HCT116 (cell line): ENCODE results near the gene FXYD6.

Source experiments
- CEBPB ChIP-seq: IDR thresholded peaks from 2 replicates; pipeline ENCODE4 v1.6.1; 2012; ENCODE audit warnings: low read depth
- CTCF ChIP-seq, 3 experiments: fragments of 200-600 bp in 1 of 3; sonication (generic) in 1 of 3; IDR thresholded peaks in 2 of 3; conservative IDR thresholded peaks in 1 of 3; 2 replicates each; pipeline ENCODE4 v1.5.1; 2012 to 2017; ENCODE audit warnings: low read depth in 2 of 3, low read length in 2 of 3, antibody characterized with exemption in 1 of 3, borderline replicate concordance in 1 of 3, control low read depth in 1 of 3, mild to moderate bottlenecking in 1 of 3, mixed read lengths in 1 of 3, mixed run types in 1 of 3, moderate library complexity in 1 of 3; ENCODE audit not compliant: insufficient read depth in 1 of 3
- ELF1 ChIP-seq: IDR thresholded peaks from 2 replicates; pipeline ENCODE4 v1.6.1; 2012; ENCODE audit warnings: low read depth, borderline replicate concordance
- EZH2phosphoT487 ChIP-seq: fragments of 200-600 bp; IDR thresholded peaks from 2 replicates; pipeline ENCODE4 v1.6.1; 2018; ENCODE audit warnings: antibody characterized with exemption, borderline replicate concordance
- POLR2A ChIP-seq: IDR thresholded peaks from 2 replicates; pipeline ENCODE4 v1.7.0; 2011; ENCODE audit warnings: borderline replicate concordance; ENCODE audit not compliant: insufficient read depth, insufficient read length; ENCODE audit errors: extremely low read depth
- POLR2AphosphoS5 ChIP-seq: IDR thresholded peaks from 2 replicates; pipeline ENCODE4 v1.6.1; 2011; ENCODE audit warnings: mild to moderate bottlenecking, low read depth, low read length, moderate library complexity
- YY1 ChIP-seq: IDR thresholded peaks from 2 replicates; pipeline ENCODE4 v1.6.1; 2011; ENCODE audit warnings: low read length, low read depth, moderate library complexity, mild to moderate bottlenecking; ENCODE audit not compliant: insufficient replicate concordance; ENCODE audit errors: extremely low read depth
- ZFX ChIP-seq: fragments of 450-650 bp; IDR thresholded peaks from 2 replicates; pipeline ENCODE4 v1.6.1; 2017
- ZNF274 ChIP-seq: fragments of 200-500 bp; sonication (Bioruptor generic); IDR thresholded peaks from 2 replicates; pipeline ENCODE4 v1.6.1; 2014; ENCODE audit warnings: mild to moderate bottlenecking, low read depth, low read length, inconsistent platforms
- TF ChIP-seq, protein P1 (sequence below): IDR thresholded peaks from 2 replicates; pipeline ENCODE4 v1.6.1; 2011; ENCODE audit warnings: mild to moderate bottlenecking, low read length, moderate library complexity; ENCODE audit not compliant: insufficient replicate concordance; ENCODE audit errors: extremely low read depth
- TF ChIP-seq, protein P2 (sequence below): IDR thresholded peaks from 2 replicates; pipeline ENCODE4 v1.6.1; 2012; ENCODE audit warnings: low read depth

- TF ChIP-seq YY1 (no peak), CTCF (IDR thresholded peaks at IDR 0.05 in 2 of 3, conservative IDR thresholded peaks at IDR 0.05 in 1 of 3; ENCODE audit: borderline replicate concordance in 1 of 3, insufficient read depth in 1 of 3, low read depth in 2 of 3, low read length in 2 of 3) (no peak), CEBPB (no peak), EZH2phosphoT487 (no peak), POLR2A (no peak), POLR2AphosphoS5 (no peak), ZNF274 (no peak), ELF1 (no peak), ZFX (no peak)
- TF ChIP-seq, protein P1, sequence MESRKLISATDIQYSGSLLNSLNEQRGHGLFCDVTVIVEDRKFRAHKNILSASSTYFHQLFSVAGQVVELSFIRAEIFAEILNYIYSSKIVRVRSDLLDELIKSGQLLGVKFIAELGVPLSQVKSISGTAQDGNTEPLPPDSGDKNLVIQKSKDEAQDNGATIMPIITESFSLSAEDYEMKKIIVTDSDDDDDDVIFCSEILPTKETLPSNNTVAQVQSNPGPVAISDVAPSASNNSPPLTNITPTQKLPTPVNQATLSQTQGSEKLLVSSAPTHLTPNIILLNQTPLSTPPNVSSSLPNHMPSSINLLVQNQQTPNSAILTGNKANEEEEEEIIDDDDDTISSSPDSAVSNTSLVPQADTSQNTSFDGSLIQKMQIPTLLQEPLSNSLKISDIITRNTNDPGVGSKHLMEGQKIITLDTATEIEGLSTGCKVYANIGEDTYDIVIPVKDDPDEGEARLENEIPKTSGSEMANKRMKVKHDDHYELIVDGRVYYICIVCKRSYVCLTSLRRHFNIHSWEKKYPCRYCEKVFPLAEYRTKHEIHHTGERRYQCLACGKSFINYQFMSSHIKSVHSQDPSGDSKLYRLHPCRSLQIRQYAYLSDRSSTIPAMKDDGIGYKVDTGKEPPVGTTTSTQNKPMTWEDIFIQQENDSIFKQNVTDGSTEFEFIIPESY: no peak
- TF ChIP-seq, protein P2, sequence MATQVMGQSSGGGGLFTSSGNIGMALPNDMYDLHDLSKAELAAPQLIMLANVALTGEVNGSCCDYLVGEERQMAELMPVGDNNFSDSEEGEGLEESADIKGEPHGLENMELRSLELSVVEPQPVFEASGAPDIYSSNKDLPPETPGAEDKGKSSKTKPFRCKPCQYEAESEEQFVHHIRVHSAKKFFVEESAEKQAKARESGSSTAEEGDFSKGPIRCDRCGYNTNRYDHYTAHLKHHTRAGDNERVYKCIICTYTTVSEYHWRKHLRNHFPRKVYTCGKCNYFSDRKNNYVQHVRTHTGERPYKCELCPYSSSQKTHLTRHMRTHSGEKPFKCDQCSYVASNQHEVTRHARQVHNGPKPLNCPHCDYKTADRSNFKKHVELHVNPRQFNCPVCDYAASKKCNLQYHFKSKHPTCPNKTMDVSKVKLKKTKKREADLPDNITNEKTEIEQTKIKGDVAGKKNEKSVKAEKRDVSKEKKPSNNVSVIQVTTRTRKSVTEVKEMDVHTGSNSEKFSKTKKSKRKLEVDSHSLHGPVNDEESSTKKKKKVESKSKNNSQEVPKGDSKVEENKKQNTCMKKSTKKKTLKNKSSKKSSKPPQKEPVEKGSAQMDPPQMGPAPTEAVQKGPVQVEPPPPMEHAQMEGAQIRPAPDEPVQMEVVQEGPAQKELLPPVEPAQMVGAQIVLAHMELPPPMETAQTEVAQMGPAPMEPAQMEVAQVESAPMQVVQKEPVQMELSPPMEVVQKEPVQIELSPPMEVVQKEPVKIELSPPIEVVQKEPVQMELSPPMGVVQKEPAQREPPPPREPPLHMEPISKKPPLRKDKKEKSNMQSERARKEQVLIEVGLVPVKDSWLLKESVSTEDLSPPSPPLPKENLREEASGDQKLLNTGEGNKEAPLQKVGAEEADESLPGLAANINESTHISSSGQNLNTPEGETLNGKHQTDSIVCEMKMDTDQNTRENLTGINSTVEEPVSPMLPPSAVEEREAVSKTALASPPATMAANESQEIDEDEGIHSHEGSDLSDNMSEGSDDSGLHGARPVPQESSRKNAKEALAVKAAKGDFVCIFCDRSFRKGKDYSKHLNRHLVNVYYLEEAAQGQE: no peak
Observed at GRCh38 chr11:117871784-117872183, 4.7 kb downstream of the FXYD6 start.
